ENCODE measurements around the gene SERINC5. TPM values are rescaled to one million over a fixed set of nuclear protein-coding genes. Genes with fewer than 3 reads are reported as not detected.

The SERINC5 gene
- total and polyA plus RNA-seq, 2 experiments from 2014 or later = 5.4 to 11.7 TPM

DNA sequence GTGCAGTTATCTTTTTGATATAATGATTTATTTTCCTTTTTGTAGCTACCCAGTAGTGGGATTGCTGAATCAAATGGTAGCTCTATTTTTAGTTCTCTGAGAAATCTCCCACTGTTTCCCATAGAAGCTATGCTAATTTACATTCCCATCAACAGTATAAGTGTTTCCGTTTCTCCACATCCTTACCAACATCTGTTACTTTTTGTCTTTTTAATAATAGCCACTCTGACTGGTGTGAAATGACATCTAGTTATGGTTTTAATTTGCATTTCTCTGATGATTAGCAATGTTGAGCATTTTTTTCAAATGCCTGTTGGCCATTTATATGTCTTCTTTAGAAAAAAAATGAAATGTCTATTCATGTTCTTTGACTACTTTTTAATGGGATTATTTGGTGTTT, 94.7 kb downstream of the SERINC5 start:
- no peak for DNase-seq
- H3K9me3 ChIP-seq (ENCODE audit: low read depth) = no peaks in the 10 kb centered on the region
- no peaks in the 10 kb centered on the region for H4K20me1 ChIP-seq (ENCODE audit: insufficient read depth)
- H3K27me3 ChIP-seq (replicated peaks; ENCODE audit: insufficient read depth) = no peaks in the 10 kb centered on the region
- H3K79me2 ChIP-seq (ENCODE audit: insufficient read depth) = no peaks in the 10 kb centered on the region
- TF ChIP-seq EZH2 (IDR thresholded peaks at IDR 0.05; ENCODE audit: insufficient read depth, poor library complexity, severe bottlenecking) (no peak), EZH2phosphoT487 (IDR thresholded peaks at IDR 0.05; ENCODE audit: insufficient read depth, low read depth) (no peak)
- 91 to 96% methylated on average over 1 of the region's 1 CpG for WGBS, 2 experiments (ENCODE audit: low coverage in 1 of 2, low lambda C conversion rate in 2 of 2, missing lambda C conversion rate in 2 of 2)
- no peak overlapping the region for H3K4me3 ChIP-seq
- peaks cover 3% of the 10 kb centered on the region for H3K36me3 ChIP-seq (ENCODE audit: low read depth)
- no peak overlapping the region for H3K4me2 ChIP-seq (ENCODE audit: unreplicated experiment)
- no peaks in the 10 kb centered on the region for H3K9me2 ChIP-seq (ENCODE audit: insufficient read depth)
- H3K9ac ChIP-seq = no peak overlapping the region
- no peaks in the 10 kb centered on the region for H3K4me1 ChIP-seq (ENCODE audit: insufficient read depth)
- no peaks in the 10 kb centered on the region for H3F3A ChIP-seq (ENCODE audit: insufficient read depth)
- no peak overlapping the region for H3K27ac ChIP-seq
- H2AFZ ChIP-seq = no peak overlapping the region
- in situ Hi-C loops (cut with MboI) = no loop called here

DNA sequence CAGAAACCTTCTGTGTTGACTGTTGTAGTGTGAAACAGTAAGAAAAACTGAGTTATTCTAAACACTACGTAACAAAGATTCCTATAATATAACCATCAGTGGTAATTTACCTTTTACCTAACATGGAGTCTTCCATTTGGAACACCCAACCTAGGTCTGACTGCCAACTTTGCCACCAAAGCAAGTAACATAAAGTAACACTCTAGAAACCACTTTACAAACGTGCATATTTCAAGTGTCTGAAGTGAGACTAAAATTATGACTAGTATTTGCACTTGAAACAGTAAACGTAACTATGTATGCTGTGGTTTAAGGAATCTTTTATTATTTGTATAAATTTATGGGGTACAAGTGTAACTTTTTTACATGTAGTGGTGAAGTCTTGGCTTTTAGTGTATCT, 95.6 kb downstream of the SERINC5 start:
- Histone ChIP-seq H4K20me1 (ENCODE audit: insufficient read depth) (no peaks in the 10 kb centered on the region), H3K9me3 (ENCODE audit: low read depth) (no peaks in the 10 kb centered on the region), H2AFZ (no peak overlapping the region), H3K4me2 (ENCODE audit: unreplicated experiment) (no peak overlapping the region), H3K9ac (no peak overlapping the region), H3K4me1 (ENCODE audit: insufficient read depth) (no peaks in the 10 kb centered on the region), H3K9me2 (ENCODE audit: insufficient read depth) (no peaks in the 10 kb centered on the region), H3K79me2 (ENCODE audit: insufficient read depth) (no peaks in the 10 kb centered on the region), H3K36me3 (ENCODE audit: low read depth) (peaks cover 3% of the 10 kb centered on the region), H3K4me3 (no peak overlapping the region), H3F3A (ENCODE audit: insufficient read depth) (no peaks in the 10 kb centered on the region), H3K27me3 (replicated peaks; ENCODE audit: insufficient read depth) (no peaks in the 10 kb centered on the region), H3K27ac (no peak overlapping the region)
- in situ Hi-C loops (cut with MboI) = no loop called here
- 89 to 95% methylated on average over 3 of the region's 3 CpGs for WGBS, 2 experiments (ENCODE audit: low coverage in 1 of 2, low lambda C conversion rate in 2 of 2, missing lambda C conversion rate in 2 of 2)
- no peak for DNase-seq
- no peak for TF ChIP-seq EZH2phosphoT487 (IDR thresholded peaks at IDR 0.05; ENCODE audit: insufficient read depth, low read depth)
- no peak for TF ChIP-seq EZH2 (IDR thresholded peaks at IDR 0.05; ENCODE audit: insufficient read depth, poor library complexity, severe bottlenecking)

DNA sequence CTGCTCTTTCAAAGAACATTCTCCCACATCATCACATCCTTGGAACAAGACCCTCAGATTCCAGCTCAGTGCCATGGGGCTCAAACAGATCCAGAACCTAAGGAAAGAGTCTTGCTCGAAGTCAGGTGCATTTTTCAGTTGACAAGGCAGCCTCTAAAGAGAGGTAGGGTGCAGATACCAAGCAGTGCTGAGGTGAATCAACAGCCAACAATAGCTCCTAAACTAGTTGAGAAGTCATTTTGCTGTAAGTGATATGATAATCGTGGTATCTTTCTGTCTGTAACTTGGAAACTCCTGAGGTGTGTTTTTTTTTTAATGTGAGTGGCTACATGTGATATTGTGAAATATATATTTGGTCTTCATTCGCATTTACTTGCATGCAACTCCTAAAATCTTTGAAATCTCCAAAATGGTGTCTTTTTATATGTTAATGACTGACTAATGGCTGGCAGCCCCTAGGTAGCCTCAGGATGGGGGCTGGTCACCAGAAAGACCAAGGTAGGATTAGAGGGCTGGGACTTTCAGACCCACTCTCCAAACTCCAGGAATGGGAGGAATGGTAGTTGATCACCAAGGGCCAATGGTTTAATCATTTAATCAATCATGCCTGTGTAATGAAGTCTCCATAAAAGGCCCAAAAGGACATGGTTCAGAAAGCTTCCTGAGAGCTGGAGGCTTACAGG, 96.6 kb downstream of the SERINC5 start:
- Histone ChIP-seq H3K9me2 (ENCODE audit: insufficient read depth) (no peaks in the 10 kb centered on the region), H3K27ac (no peak overlapping the region), H4K20me1 (ENCODE audit: insufficient read depth) (no peaks in the 10 kb centered on the region), H3K27me3 (replicated peaks; ENCODE audit: insufficient read depth) (no peaks in the 10 kb centered on the region), H3K36me3 (ENCODE audit: low read depth) (peaks cover 3% of the 10 kb centered on the region), H3K4me3 (no peak overlapping the region), H3K9ac (no peak overlapping the region), H3K79me2 (ENCODE audit: insufficient read depth) (no peaks in the 10 kb centered on the region), H3K9me3 (ENCODE audit: low read depth) (no peaks in the 10 kb centered on the region), H3K4me1 (ENCODE audit: insufficient read depth) (no peaks in the 10 kb centered on the region), H3F3A (ENCODE audit: insufficient read depth) (no peaks in the 10 kb centered on the region), H3K4me2 (ENCODE audit: unreplicated experiment) (no peak overlapping the region), H2AFZ (no peak overlapping the region)
- DNase-seq = no peak
- in situ Hi-C loops (cut with MboI) = no loop called here
- 93 to 97% methylated on average over 3 of the region's 3 CpGs for WGBS, 2 experiments (ENCODE audit: low coverage in 1 of 2, low lambda C conversion rate in 2 of 2, missing lambda C conversion rate in 2 of 2)
- no peak for TF ChIP-seq EZH2 (IDR thresholded peaks at IDR 0.05; ENCODE audit: insufficient read depth, poor library complexity, severe bottlenecking)
- TF ChIP-seq EZH2phosphoT487 (IDR thresholded peaks at IDR 0.05; ENCODE audit: insufficient read depth, low read depth) = no peak

DNA sequence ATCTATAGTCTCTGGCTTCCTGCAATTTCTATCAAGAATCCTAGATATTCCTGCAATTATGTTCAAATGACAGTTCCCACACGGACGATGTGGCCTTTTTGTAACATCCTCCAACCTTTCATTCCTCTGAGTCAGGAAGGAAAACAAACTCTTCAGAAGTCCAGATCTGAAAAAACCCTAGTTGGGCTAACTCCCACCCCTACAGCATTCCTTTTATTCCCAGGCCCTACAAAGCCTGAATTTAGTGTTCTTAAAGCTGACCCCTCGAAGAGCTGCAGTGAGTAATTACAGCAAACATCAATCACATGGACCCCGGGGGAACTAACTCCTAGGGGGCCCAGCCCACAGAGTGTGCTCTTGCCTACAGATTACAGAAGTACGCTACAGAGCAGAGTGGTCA, 99.7 kb downstream of the SERINC5 start:
- Histone ChIP-seq H3K4me3 (no peak overlapping the region), H3K4me2 (ENCODE audit: unreplicated experiment) (no peak overlapping the region), H3K9ac (no peak overlapping the region), H3K79me2 (ENCODE audit: insufficient read depth) (no peaks in the 10 kb centered on the region), H3K36me3 (ENCODE audit: low read depth) (no peaks in the 10 kb centered on the region; the same call in 1 of the 2 replicates), H3K4me1 (ENCODE audit: insufficient read depth) (no peaks in the 10 kb centered on the region), H4K20me1 (ENCODE audit: insufficient read depth) (no peaks in the 10 kb centered on the region), H3K27ac (no peak overlapping the region), H3K9me3 (ENCODE audit: low read depth) (no peaks in the 10 kb centered on the region), H3K9me2 (ENCODE audit: insufficient read depth) (no peaks in the 10 kb centered on the region), H3F3A (ENCODE audit: insufficient read depth) (no peaks in the 10 kb centered on the region), H2AFZ (no peak overlapping the region), H3K27me3 (replicated peaks; ENCODE audit: insufficient read depth) (no peaks in the 10 kb centered on the region)
- in situ Hi-C loops (cut with MboI) = no loop called here
- TF ChIP-seq EZH2phosphoT487 (IDR thresholded peaks at IDR 0.05; ENCODE audit: insufficient read depth, low read depth) = no peak
- no peak for TF ChIP-seq EZH2 (IDR thresholded peaks at IDR 0.05; ENCODE audit: insufficient read depth, poor library complexity, severe bottlenecking)
- 77 to 82% methylated on average over 5 of the region's 5 CpGs for WGBS, 2 experiments (ENCODE audit: low coverage in 1 of 2, low lambda C conversion rate in 2 of 2, missing lambda C conversion rate in 2 of 2)
- DNase-seq = no peak
